Endothelial cell (in vitro differentiated cells): Measurements from ENCODE around the gene DCAKD. TPM values are rescaled to one million over a fixed set of nuclear protein-coding genes. Genes with fewer than 3 reads are reported as not detected.

Source experiments
- DNase-seq: peaks from one replicate; pipeline ENCODE4 v3.0.0; 2021; ENCODE audit warnings: low spot score
- H3K27ac Mint-ChIP-seq: one replicate; pipeline ENCODE4 v1.8.0; 2021; ENCODE audit warnings: mixed read lengths, inconsistent platforms; ENCODE audit not compliant: unreplicated experiment
- H3K27me3 Mint-ChIP-seq: one replicate; pipeline ENCODE4 v1.8.0; 2021; ENCODE audit warnings: mild to moderate bottlenecking, moderate library complexity, mixed read lengths, inconsistent platforms; ENCODE audit not compliant: unreplicated experiment
- H3K36me3 Mint-ChIP-seq: one replicate; pipeline ENCODE4 v1.8.0; 2021; ENCODE audit warnings: mild to moderate bottlenecking, low read depth, mixed read lengths, inconsistent platforms; ENCODE audit not compliant: unreplicated experiment
- H3K4me1 Mint-ChIP-seq: one replicate; pipeline ENCODE4 v1.8.0; 2021; ENCODE audit warnings: mild to moderate bottlenecking, mixed read lengths, inconsistent platforms; ENCODE audit not compliant: unreplicated experiment
- H3K4me3 Mint-ChIP-seq: one replicate; pipeline ENCODE4 v1.8.0; 2021; ENCODE audit warnings: mild to moderate bottlenecking, mixed read lengths, inconsistent platforms; ENCODE audit not compliant: unreplicated experiment
- H3K9me3 Mint-ChIP-seq: one replicate; pipeline ENCODE4 v1.8.0; 2021; ENCODE audit warnings: mixed read lengths, inconsistent platforms; ENCODE audit not compliant: unreplicated experiment
- total RNA-seq: library from RNA; stranded (reverse); fragmentation: NEBNext Ultra II Directional; extraction: Animal tissue kit (Norgen Biotek cat#: 25700); gene quantifications from one replicate; pipeline ENCODE4 v1.2.1, GENCODE V29; 2021; ENCODE audit not compliant: unreplicated experiment
- TF ChIP-seq, protein P1 (sequence below): fragments of 200-600 bp; sonication (generic); IDR thresholded peaks from one replicate; pipeline ENCODE4 v1.5.0; 2021; ENCODE audit warnings: antibody characterized with exemption; ENCODE audit not compliant: unreplicated experiment

Gene DCAKD
- total RNA-seq, 1 donor from 2014 or later = 29.2 TPM

- peaks cover 58% of the 10 kb centered on the region for H3K36me3 Mint-ChIP-seq
- no peaks in the 10 kb centered on the region for H3K9me3 Mint-ChIP-seq
Observed at GRCh38 chr17:45096141-45096540, 44.7 kb upstream of the DCAKD start.

GRCh38 chr17:45093444-45094110, 42.1 kb upstream of the DCAKD start:
- Mint-ChIP-seq H3K27ac (peak overlapping the region; percentile 16), H3K4me3 (no peak overlapping the region), H3K4me1 (no peaks in the 10 kb centered on the region), H3K9me3 (no peaks in the 10 kb centered on the region), H3K36me3 (peaks cover 56% of the 10 kb centered on the region), H3K27me3 (peaks cover 13% of the 10 kb centered on the region)
- DNase-seq = no peak
- TF ChIP-seq, protein P1, sequence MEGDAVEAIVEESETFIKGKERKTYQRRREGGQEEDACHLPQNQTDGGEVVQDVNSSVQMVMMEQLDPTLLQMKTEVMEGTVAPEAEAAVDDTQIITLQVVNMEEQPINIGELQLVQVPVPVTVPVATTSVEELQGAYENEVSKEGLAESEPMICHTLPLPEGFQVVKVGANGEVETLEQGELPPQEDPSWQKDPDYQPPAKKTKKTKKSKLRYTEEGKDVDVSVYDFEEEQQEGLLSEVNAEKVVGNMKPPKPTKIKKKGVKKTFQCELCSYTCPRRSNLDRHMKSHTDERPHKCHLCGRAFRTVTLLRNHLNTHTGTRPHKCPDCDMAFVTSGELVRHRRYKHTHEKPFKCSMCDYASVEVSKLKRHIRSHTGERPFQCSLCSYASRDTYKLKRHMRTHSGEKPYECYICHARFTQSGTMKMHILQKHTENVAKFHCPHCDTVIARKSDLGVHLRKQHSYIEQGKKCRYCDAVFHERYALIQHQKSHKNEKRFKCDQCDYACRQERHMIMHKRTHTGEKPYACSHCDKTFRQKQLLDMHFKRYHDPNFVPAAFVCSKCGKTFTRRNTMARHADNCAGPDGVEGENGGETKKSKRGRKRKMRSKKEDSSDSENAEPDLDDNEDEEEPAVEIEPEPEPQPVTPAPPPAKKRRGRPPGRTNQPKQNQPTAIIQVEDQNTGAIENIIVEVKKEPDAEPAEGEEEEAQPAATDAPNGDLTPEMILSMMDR = no peak

More at GRCh38 chr17:45096141-45096540, 44.7 kb upstream of the DCAKD start:
- no peak overlapping the region for H3K4me3 Mint-ChIP-seq
- peaks cover 14% of the 10 kb centered on the region for H3K27me3 Mint-ChIP-seq
- H3K4me1 Mint-ChIP-seq = no peaks in the 10 kb centered on the region
- no peak for DNase-seq
- TF ChIP-seq, protein P1 = peak; percentile 27
- no peak overlapping the region for H3K27ac Mint-ChIP-seq

DNA sequence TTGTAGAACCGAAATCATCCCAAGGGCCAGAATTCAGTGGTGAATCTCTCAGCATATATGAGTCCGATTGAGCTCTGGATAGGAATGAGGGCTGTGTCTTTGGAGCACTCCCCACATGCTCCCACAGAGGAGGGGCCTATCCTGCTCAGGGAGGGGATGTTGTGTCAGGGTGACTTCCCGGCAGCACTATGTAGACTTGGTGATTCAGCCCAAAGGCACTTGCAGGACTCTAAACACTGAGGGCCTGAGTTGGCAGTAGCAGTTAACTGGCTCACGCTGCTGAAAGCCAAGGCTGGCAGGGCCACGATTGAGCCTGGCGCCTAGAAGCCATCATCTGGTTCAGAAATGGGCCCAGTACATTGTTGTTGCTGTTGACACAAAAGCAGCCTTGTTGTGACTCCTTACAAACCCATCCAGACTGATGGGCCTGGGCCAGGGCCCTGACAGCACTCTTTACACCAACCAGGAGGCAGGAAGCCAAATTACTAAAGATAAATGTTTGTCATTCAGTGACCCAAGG, 41.5 kb upstream of the DCAKD start:
- TF ChIP-seq, protein P1 = no peak
- Mint-ChIP-seq H3K9me3 (no peaks in the 10 kb centered on the region), H3K27me3 (peaks cover 13% of the 10 kb centered on the region), H3K36me3 (peaks cover 53% of the 10 kb centered on the region), H3K27ac (peak overlapping the region; percentile 30), H3K4me1 (no peaks in the 10 kb centered on the region), H3K4me3 (no peak overlapping the region)
- no peak for DNase-seq

DNA sequence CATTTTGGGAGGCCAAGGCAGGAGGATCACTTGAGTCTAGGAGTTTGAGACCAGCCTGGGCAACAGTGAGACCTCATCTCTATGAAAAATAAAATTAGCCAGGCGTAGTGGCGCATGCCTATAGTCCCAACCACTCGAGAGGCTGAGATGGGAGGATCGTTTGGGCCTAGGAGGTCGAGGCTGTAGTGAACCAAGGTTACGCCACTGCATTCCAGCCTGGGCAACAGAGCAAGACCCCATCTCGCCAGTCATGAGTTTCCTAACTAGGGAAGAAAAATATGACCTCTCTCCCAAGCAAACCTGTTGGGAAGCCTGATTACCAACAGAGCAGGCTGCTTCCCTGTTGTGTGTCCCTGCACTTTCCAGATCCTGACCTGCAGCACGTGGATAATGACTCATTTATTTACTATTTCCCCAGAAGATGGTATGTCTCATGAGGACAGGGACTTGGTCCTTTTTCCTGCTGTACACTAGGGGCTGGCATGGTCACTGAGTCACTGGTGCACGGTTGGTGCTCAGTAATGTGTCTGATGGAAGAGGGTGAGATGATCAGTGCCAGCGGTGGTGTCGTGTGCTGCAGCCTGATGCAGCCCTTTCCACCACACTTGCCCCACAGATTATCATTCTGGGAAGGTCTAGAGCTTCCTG, 40.5 kb upstream of the DCAKD start:
- H3K27me3 Mint-ChIP-seq = peaks cover 8% of the 10 kb centered on the region
- TF ChIP-seq, protein P1 = no peak
- H3K4me1 Mint-ChIP-seq = no peaks in the 10 kb centered on the region
- peak overlapping the region; percentile 81 for H3K4me3 Mint-ChIP-seq
- no peak overlapping the region for H3K27ac Mint-ChIP-seq
- H3K9me3 Mint-ChIP-seq = no peaks in the 10 kb centered on the region
- DNase-seq = no peak
- peaks cover 50% of the 10 kb centered on the region for H3K36me3 Mint-ChIP-seq

DNA sequence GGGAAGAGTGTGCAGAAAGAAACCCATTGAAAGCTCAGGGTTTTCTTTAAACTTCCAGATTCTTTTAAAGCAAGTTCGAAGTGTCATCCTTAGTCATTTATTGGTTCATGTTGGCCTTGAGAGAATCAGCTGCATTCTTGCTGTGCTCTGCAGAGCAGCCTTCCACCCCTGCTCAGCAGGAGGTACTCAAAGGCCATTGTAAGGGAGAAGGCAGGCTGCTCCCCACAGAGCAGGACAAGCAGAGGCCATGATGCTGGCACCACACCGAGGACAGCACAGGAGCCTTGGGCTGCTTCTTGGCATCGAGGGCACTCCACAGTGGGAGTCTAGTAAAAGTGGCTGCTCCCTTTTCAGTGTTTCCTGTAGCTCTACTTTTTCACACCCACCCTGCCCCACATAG, 39.3 kb upstream of the DCAKD start:
- no peak for DNase-seq
- peak overlapping the region; percentile 6 for H3K27ac Mint-ChIP-seq
- H3K27me3 Mint-ChIP-seq = peaks cover 2% of the 10 kb centered on the region
- H3K9me3 Mint-ChIP-seq = no peaks in the 10 kb centered on the region
- TF ChIP-seq, protein P1 = no peak
- H3K4me1 Mint-ChIP-seq = no peaks in the 10 kb centered on the region
- H3K4me3 Mint-ChIP-seq = peak overlapping the region; percentile 22
- peaks cover 42% of the 10 kb centered on the region for H3K36me3 Mint-ChIP-seq
